ENCODE data around the gene MAST1. TPM values are rescaled to one million over a fixed set of nuclear protein-coding genes. Genes with fewer than 3 reads are reported as not detected.
A peak's percentile ranks its signal among the peaks of the same experiment; 100 is the strongest.
"Not testable (repeated sequence)": the region's sequence is repeated elsewhere in the genome, so short reads cannot be mapped to it uniquely, and the experiment has no call there.

MAST1 gene
- total RNA-seq, 1 experiment from 2014 or later: not detected

DNA sequence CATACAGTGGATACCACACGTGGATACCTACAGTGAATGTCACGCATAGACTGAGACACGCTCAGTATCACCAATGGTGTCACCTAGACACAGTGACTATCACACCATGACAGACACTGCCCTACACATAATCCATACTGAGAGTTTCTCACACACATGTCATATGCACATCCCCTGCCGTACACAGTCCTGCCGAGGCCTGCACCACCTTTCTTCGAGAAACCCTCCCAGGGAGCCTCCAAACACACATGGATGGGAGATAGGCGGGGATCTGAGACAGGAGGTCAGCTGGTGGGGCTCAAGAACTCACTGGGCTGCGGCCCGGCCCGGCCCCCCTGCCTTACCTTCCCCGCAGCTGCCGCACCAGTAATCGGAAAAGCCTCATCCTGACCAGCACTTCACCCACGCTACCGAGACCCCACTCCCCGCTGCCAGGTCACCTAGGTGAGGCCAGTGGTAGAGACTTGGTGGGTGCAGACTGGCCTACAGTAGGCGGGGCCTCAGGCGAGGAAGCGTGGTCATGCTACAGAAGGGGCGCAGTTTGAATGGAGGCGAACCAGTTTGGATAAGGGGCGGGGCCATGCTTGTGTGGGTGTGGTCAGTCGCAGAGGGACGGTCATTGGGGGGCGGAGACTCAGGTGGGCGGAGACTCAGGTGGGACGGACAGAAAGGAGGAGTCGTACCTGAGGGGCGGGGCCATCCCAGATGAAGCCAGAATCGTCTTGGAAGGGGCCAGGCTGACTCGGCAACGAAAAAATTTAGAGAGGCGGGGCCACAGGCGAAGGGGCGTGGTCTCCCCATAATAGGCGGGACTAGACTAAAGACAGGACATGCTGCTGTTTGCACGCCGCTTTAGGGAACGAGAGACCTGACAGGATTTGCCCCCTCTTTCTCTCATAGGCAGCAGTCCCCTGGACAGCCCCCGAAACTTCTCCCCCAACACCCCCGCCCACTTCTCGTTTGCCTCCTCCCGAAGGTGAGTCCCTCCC lies 2.1 kb downstream of the MAST1 start:
- DNase-seq (ENCODE audit: low read depth in 1 of 2, low spot score in 2 of 2): peak; percentile 28 to 76
- H3K36me3 ChIP-seq: no peaks in the 10 kb centered on the region
- no peak overlapping the region for H3K27ac ChIP-seq
- H3K4me1 ChIP-seq (replicated peaks): peaks cover 20% of the 10 kb centered on the region
- H3K4me3 ChIP-seq: no peak overlapping the region
- no peaks in the 10 kb centered on the region for H3K9me3 ChIP-seq (replicated peaks)
- peaks cover 65% of the 10 kb centered on the region for H3K27me3 ChIP-seq (replicated peaks)

- Histone ChIP-seq H3K4me1 (replicated peaks) (peaks cover 17% of the 10 kb centered on the region), H3K27ac (no peak overlapping the region), H3K27me3 (replicated peaks) (peaks cover 57% of the 10 kb centered on the region), H3K9me3 (replicated peaks) (no peaks in the 10 kb centered on the region), H3K4me3 (no peak overlapping the region), H3K36me3 (no peaks in the 10 kb centered on the region)
- DNase-seq (ENCODE audit: low read depth in 1 of 2, low spot score in 2 of 2): no peak
Measured at GRCh38 chr19:12841094-12841493, 2.8 kb downstream of the MAST1 start.

DNA sequence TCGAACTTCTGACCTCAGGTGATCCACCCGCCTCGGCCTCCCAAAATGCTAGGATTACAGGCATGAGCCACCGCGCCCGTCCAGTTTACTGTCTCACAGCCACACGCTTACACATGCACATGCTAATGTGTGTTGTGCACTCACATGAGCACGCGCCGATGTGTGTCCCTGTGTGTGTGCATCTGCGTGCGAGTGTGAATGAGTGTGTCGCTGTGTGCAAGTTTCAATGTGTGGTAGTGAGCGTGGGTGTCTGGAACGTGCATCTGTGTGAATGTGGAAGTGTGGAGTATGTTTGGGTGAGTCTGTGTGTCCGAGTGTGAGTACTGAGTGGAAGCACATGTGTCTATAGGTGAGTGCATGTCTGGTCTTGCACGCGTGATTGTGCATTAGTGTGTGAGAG lies 4.2 kb downstream of the MAST1 start:
- no peaks in the 10 kb centered on the region for H3K9me3 ChIP-seq (replicated peaks)
- peaks cover 16% of the 10 kb centered on the region for H3K4me1 ChIP-seq (replicated peaks)
- no peaks in the 10 kb centered on the region for H3K36me3 ChIP-seq
- H3K27me3 ChIP-seq (replicated peaks): peaks cover 43% of the 10 kb centered on the region
- no peak overlapping the region for H3K4me3 ChIP-seq
- no peak for DNase-seq (ENCODE audit: low read depth in 1 of 2, low spot score in 2 of 2)
- H3K27ac ChIP-seq: no peak overlapping the region

GRCh38 chr19:12843328-12843727 lies 5.0 kb downstream of the MAST1 start:
- no peak for DNase-seq (ENCODE audit: low read depth in 1 of 2, low spot score in 2 of 2)
- Histone ChIP-seq H3K4me3 (no peak overlapping the region), H3K27ac (no peak overlapping the region), H3K4me1 (replicated peaks) (peaks cover 17% of the 10 kb centered on the region), H3K36me3 (no peaks in the 10 kb centered on the region), H3K9me3 (replicated peaks) (no peaks in the 10 kb centered on the region), H3K27me3 (replicated peaks) (peaks cover 36% of the 10 kb centered on the region)

DNA sequence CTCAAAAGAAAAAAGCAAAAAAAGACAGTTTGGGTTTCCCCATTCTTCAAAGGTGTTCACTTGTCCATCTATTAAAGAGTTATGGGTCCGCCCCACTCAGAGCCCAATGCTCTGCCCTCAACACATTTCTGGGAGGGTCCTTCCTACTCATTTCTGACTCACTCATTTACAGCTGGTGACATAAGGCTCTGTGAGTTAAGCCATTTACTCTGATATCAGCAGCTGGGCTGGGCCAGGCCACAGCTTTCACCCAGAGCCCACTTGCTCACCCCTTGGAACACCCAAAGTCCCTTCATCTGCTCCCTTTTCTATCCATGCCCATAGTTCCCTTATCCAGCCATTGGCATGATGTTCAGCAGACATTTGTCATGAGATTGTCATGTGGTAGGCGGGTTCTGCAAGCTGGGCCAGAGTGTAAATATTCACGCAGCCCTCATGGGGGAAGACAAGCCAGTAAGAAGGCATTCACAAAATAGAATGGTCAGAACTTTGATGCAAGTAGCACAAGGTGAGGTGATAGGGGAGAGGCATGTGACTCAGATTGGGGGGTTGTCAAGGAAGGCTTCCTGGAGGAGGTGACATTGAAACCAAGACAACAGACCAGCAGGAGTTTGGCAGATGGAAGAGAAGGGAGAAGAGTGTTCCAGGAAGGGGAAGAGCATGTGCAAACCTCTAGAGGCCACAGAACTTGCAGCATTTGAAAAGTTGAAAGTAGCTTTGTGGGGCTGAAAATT lies 5.9 kb downstream of the MAST1 start:
- Histone ChIP-seq H3K4me1 (replicated peaks) (peaks cover 11% of the 10 kb centered on the region), H3K4me3 (no peak overlapping the region), H3K27me3 (replicated peaks) (peaks cover 28% of the 10 kb centered on the region), H3K9me3 (replicated peaks) (no peaks in the 10 kb centered on the region), H3K36me3 (no peaks in the 10 kb centered on the region), H3K27ac (no peak overlapping the region)
- no peak for DNase-seq (ENCODE audit: low read depth in 1 of 2, low spot score in 2 of 2)

DNA sequence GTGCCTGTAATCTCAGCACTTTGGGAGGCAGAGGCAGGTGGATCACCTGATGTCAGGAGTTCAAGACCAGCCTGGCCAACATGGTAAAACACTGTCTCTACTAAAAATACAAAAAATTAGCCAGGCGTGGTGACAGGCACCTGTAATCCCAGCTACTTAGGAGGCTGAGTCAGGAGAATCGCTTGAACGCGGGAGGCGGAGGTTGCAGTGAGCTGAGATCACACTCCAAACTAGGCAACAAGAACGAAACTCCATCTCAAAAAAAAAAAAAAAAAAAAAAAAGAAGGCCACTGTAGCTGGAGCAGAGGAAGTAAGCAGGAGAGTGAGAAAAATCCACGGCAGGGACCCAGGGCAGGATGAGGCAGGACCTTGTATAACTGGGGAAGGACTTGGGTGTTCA lies 8.3 kb downstream of the MAST1 start:
- H3K9me3 ChIP-seq (replicated peaks); H3K4me1 ChIP-seq (replicated peaks); H3K27me3 ChIP-seq (replicated peaks); H3K27ac ChIP-seq; DNase-seq (ENCODE audit: low read depth in 1 of 2, low spot score in 2 of 2); H3K4me3 ChIP-seq; H3K36me3 ChIP-seq: not testable (repeated sequence)

DNA sequence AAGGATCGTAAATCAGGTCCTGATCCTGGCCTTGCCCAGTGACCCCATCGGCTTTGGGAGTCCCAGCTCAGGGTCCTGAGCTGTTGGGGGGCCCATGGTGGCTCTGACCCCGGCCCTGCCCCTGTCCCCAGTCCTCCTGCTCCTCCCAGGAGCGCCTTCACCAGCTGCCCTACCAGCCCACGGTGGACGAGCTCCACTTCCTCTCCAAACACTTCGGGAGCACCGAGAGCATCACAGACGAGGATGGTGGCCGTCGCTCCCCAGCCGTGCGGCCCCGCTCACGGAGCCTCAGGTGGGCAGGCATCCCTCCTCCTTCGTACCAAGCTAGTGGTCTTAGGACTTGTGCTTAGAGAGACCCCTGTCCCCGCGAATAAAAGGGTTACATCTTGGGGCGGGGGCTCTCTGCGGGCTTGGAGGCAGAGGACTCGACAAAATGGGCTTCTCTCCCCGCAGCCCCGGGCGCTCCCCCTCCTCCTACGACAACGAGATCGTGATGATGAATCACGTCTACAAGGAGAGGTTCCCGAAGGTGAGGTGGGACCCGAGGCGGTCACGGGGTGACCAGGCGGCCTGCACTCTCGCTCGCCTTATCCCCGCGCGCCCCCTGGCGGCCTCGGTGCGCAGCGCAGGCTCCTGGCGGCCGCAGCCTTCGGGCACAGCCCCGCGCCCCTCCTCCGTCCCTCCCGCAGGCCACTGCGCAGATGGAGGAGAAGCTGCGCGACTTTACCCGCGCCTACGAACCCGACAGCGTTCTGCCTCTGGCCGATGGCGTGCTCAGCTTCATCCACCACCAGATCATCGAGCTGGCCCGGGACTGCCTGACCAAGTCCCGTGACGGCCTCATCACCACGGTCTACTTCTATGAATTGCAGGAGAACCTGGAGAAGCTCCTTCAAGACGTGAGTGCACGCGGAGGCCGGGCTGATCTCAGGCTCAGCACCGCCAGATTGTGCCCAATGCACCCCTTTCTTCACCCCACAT lies 9.1 kb downstream of the MAST1 start:
- H3K27ac ChIP-seq: no peak overlapping the region
- H3K36me3 ChIP-seq: no peaks in the 10 kb centered on the region
- no peak overlapping the region for H3K4me3 ChIP-seq
- H3K27me3 ChIP-seq (replicated peaks): no peaks in the 10 kb centered on the region; the same call in 1 of the 2 replicates
- peaks cover 7% of the 10 kb centered on the region for H3K4me1 ChIP-seq (replicated peaks)
- DNase-seq (ENCODE audit: low read depth in 1 of 2, low spot score in 2 of 2): peak; percentile 76 to 84
- H3K9me3 ChIP-seq (replicated peaks): no peaks in the 10 kb centered on the region

DNA sequence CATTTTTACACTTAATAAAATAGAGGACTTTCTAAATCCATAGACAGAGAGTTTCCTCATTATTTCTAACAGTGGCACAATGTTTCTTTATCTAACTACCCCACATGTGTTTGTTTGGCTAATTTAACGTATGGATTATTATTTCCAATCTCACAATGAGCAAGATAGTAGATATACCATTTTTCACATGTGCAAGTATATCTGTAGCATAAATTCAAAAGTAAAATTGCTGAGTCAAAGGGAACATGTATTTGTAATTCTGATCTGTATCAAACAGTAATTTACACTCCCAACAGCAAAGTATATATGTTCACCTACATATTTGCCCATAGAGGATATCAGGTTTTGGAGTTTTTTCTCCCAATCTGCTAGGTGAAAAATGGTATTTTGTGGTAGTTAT lies 18.3 kb downstream of the MAST1 start:
- Histone ChIP-seq H3K4me1 (replicated peaks) (no peaks in the 10 kb centered on the region), H3K36me3 (no peaks in the 10 kb centered on the region), H3K4me3 (no peak overlapping the region), H3K27ac (no peak overlapping the region), H3K9me3 (replicated peaks) (no peaks in the 10 kb centered on the region), H3K27me3 (replicated peaks) (no peaks in the 10 kb centered on the region)
- DNase-seq (ENCODE audit: low read depth in 1 of 2, low spot score in 2 of 2): no peak

- Histone ChIP-seq H3K9me3 (replicated peaks) (no peaks in the 10 kb centered on the region), H3K4me3 (no peak overlapping the region), H3K27ac (no peak overlapping the region), H3K27me3 (replicated peaks) (no peaks in the 10 kb centered on the region), H3K4me1 (replicated peaks) (no peaks in the 10 kb centered on the region), H3K36me3 (no peaks in the 10 kb centered on the region)
- DNase-seq (ENCODE audit: low read depth in 1 of 2, low spot score in 2 of 2): no peak
Measured at GRCh38 chr19:12858041-12858928, 20.0 kb downstream of the MAST1 start.

DNA sequence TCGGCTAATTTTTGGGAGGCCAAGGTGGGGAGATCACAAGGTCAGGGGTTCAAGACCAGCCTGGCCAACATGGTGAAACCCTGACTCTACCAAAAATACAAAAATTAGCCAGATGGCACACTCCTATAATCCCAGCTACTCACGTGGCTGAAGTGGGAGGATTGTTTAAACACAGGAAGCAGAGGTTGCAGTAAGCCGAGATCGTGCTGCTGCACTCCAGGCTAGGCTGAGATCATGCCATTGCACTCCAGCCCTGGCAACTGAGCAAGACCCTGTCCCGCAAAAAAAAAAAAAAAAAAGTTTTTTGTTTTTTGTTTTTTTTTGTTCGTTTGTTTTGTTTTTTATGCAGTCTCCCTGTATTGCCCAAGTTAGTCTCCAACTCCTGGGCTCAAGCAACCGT lies 21.2 kb downstream of the MAST1 start:
- Histone ChIP-seq H3K27me3 (replicated peaks) (no peaks in the 10 kb centered on the region; the same call in 1 of the 2 replicates), H3K9me3 (replicated peaks) (no peaks in the 10 kb centered on the region), H3K36me3 (no peaks in the 10 kb centered on the region), H3K4me1 (replicated peaks) (no peaks in the 10 kb centered on the region), H3K27ac (no peak overlapping the region), H3K4me3 (no peak overlapping the region)
- no peak for DNase-seq (ENCODE audit: low read depth in 1 of 2, low spot score in 2 of 2)

- H3K9me3 ChIP-seq (replicated peaks): no peaks in the 10 kb centered on the region
- no peak overlapping the region for H3K27ac ChIP-seq
- H3K4me3 ChIP-seq: no peak overlapping the region
- DNase-seq (ENCODE audit: low read depth in 1 of 2, low spot score in 2 of 2): no peak
- no peaks in the 10 kb centered on the region for H3K4me1 ChIP-seq (replicated peaks)
- no peaks in the 10 kb centered on the region for H3K36me3 ChIP-seq
- H3K27me3 ChIP-seq (replicated peaks): no peaks in the 10 kb centered on the region; the same call in 1 of the 2 replicates
Measured at GRCh38 chr19:12864143-12864542, 25.8 kb downstream of the MAST1 start.

All from SJSA1 (cell line).